EH (cell line): ENCODE data around the gene NEGR1.

ENCODE experiments used
- DNase-seq: peaks from one replicate; pipeline ENCODE4 v3.0.0-alpha.2; 2015; ENCODE audit warnings: low read depth

NEGR1 gene

GRCh38 chr1:71351438-71351837 lies 930.9 kb downstream of the NEGR1 start:
- DNase-seq, result peak; percentile 54

DNA sequence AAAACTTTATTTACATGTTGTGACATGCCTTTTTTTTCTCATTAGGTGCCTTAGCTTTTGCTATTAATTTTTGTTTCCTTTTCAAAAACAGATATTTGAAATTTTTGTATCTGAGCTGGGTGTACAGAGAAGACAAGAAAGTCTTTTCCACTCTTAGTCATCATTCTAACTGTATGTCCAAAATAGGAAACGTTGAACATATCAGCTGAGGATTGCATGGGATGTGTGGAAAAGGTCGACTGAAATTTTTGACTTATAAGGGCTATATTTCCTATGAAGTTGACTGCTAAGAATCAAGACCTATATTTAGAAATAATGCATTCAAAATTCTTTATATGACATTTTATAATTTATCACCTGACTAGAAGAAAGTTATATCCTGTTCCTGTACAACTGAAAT lies 931.5 kb downstream of the NEGR1 start:
- DNase-seq, result peak; percentile 15

DNA sequence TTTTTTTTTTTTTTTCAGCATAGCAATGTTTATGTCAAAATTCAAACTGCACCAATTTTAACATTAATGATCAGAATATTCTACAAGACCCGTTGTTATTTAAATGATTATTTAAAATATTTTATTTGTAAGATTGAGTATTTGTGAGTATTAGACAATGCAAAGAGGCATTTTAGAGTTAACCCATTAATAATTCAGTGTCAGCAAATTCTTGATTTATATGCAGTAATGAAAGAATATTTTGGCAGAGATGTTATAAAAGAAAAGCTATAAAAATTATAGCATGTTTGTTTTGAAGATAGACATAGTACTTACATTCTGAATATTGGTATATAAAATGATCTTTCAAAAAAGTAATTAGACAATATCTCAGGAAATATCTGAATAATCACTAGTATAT lies 932.0 kb downstream of the NEGR1 start:
- DNase-seq, result no peak
